GM19397 (cell line): ENCODE data around the gene RGMA.

Experiments
- ATAC-seq: cut with Tn5 transposase; IDR thresholded peaks from one replicate; pipeline ENCODE4 v1.9.1; 2021; ENCODE audit warnings: mild to moderate bottlenecking, moderate library complexity; ENCODE audit not compliant: unreplicated experiment

Gene RGMA

DNA sequence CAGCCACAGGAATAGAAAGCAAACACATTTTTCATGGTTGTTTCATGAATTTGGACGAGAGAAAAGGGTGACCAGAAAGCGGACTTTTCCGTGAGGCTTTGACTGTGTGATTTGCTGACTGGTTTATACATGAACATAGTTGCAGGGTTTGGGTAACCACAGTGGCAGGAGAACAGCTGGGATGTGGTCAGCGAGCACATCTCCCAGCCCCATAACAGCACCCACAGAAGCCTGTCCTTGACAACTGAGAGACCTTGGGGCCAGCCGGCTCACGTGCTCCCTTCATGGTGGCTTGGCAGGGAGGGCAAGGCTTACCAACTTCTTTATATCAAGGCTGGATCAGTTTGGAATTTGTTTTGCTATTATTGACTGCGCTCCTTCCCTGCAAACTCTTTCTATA is 13.2 kb upstream of the RGMA start:
- no peak for ATAC-seq

DNA sequence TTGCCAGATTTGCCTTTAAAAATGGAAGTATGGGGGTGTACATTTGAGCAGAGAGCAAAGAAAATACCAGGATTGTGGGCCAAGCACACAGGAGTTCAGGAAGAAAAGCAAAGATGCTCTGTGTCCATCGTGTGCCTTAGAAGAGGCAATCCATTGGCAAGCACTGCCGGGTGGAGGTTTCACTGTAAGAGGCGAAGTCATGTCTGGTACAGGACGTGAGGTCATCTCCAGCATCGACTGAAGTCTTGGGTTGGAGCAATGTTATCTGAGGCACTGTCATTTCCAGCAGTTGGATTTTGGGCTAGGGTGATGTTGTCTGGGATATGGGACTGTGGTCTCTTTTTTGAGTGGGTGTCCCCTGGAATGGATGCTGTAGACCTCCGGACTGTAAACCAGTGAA is 4.8 kb upstream of the RGMA start:
- ATAC-seq = no peak

DNA sequence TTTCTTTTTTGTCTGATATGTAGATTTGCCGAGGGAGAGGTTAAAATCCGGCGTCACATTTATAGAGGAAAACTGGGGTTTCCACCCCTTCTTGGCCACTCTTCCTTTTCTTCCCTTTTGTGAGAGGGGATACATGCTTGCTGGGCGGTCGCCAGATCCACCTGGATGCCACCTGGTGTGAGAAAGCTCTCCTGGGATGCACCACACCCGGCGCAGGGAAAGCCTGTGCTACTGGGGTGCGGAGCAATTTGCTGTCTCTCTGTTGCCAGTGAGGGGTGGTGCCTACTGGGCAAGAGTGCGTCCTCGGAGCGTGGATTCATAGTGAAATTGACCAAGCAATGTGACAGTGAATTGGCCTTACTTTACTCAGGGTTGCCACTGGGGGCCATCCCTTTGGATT is 2.5 kb upstream of the RGMA start:
- ATAC-seq = no peak

DNA sequence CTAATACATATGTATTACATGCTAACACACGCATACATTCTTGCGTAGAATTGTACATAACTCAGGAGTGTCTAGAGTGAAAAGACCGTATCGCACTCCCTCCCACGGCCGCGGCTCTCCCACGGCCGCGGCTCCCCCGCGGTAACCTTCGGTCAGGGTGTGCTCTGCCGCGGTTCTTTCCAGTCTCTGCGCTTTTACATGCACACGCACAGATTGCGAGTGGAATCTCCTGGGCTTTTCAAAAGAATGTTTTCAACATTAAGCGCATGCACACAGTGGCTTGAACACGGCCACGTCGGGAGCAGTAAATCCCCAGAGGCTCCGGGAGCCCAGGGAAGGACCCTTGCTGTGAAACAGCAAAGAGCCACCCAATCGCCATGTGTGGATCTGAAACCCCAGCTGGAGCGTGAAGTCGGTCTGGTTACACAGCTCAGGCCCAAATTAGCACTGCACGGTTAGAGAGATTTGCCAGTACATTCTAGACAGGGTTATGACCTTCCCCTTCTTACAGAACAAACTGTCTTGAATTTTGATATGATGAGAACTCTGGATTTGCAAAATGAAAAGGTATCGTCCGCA is 805 bp upstream of the RGMA start:
- ATAC-seq = no peak

DNA sequence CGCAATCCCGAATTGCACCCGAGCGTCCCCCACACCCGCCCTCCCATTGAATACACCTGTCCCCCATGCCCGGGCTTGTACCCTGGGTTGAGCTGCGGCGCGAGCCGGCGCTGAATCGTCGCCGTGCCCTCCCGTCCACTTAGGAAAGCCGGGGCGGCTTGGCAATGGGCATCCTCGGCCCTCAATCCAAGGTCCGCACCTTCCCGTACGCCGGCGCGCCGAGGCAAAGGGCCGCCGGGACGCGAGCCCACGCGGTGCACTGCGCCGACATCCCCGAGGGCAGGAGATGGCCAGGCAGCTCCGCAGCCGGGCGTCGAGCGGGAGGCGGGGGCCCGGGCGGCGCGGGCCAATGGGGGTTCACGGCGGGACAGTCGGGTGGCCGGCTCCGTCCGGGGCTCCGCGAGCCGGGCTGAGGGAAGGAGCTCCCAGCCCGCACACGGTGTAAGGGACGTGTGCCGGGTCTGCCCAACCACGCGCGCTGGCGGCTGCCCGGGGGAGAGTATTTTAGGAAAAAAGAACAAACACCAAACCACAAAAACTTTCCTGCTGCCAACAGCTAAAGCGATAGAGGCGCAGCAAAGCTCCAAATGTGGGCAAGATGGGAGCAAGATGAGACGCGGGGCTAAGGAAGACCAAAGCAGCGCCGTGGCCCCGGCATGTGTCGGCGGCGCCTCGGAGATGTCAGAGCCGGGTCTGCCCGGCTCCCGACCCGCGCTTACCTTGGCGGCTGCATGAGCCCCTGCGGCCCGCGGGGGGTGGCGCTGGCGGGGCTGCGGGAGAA is 621 bp downstream of the RGMA start:
- ATAC-seq = no peak

DNA sequence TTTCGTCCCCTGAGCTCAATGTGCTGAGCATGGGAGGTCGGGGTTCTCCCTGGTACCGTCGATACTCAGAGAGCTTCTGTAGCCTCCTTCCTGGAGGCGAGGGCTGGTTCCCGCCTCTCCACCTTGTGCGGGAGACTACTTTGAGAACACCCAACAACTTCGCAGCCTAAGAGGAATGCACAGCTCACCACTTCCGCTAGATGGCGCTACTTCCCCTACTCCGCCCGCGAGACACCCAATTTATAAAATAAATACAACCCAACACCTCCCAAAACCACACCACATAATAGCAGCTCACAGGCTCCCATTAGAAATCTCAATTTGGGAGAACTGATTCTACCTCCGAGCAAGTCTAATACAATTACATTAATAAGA is 1.2 kb downstream of the RGMA start:
- ATAC-seq = no peak

DNA sequence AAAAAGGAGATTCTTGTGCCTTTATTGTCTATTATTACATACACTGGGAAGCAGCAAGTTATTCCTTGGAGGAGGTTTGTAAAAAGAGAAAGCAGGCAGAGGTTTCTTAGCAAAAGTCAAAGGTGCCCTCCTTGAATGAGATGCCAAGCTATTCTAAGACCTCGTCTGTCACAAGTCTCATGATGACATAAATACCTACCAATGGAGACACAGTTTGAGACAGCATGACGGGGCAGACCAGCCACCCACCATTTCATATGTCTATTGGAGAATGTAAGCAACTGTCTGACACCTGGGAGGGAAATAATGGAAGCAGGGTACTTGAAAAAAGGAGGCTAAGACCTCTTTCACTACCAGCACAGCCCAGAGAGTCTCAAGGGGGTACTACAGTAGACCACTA is 2.2 kb downstream of the RGMA start:
- ATAC-seq = no peak

DNA sequence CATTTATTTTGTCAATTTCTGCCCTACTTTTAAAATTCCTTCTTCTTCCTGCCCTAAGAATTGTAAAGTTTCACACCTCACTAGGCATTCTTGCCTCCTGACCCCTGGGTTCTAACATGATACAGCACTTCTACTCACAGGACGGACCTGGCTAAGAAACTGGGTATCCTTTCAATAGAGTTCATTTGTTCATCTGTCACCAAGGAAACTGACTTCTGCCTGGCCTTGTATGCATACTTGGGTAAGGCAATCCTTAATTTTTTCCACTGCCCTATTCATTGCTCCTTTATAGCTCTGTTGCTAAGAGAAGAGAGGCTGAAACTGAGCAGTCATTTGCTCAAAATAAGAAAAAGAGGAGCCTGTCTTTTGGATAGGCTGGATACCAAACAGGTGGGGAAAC is 3.3 kb downstream of the RGMA start:
- no peak for ATAC-seq

DNA sequence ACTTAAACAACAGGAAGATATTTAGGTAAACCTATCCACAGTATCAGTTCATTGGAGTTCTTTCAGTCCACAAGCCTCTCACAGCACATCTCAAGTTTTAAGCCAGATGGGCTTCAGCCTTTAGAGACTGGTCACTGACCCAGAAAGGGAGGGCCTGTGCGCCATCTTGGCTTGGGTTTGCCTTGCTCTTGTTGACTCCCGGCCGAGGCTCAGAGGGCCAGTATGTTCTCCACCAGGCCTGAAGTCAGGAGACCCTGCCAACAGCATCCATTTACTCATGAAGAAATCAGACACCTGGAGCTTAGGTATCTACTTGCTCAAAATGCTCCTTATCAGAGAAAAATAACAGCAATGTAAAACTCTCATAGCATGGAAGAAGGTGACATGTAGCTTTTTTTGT is 6.2 kb downstream of the RGMA start:
- no peak for ATAC-seq

DNA sequence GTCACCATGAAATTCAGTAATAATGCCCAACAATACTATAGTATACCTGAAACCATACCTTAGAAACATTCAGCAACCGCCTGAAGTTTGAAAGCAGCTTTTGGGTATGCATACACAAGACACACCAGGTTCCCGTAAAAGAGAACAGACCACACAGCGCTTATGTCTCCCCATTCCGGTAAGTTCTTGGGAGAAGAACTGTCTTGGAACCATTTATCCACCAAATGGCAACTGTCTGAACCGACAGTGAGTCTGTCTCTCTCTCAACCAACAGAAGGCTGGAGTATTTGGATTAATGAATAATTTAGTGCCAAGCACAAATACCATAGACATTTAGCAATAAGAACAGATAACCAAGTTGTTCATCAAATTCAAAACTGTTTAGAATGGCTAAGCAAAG is 7.6 kb downstream of the RGMA start:
- no peak for ATAC-seq

DNA sequence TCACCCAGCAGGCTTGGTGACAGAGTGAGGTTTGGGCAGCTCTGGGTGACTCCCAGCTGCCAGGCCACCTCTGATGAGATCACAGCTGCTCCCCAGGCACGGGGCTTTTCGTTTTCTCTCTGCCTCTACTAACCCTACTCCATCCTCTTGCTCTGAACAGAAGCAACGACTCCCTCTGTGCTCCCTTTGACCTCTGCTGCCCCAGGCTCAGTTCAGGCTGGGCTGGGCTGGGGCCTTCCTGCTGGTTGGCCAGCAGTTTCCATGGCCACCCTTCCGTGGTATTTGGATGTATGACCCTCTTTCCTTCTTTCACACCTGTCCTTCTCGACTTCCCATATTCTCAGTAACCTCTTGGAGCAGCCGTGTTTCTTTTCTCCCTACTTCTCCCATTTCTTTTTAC is 8.6 kb downstream of the RGMA start:
- no peak for ATAC-seq

DNA sequence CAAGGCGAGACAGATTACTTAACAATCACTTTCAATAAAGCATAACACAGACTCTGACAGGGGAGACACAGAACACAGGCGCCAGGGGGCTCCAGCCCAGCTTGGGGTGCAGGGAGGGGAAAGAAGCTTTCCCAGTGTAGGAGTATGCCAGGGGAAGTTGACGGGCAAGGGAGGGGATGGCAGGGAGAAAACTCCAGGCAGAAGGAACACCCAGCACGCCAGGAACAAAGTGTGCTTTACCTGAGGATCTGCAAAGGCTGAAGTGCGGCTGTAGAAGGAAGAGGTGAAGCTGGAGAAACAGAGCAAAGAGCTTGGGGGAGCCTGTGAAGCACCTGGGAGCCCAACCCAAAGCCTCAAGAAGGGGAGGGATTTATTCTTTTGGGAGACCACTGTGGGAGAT is 12.1 kb downstream of the RGMA start:
- no peak for ATAC-seq

DNA sequence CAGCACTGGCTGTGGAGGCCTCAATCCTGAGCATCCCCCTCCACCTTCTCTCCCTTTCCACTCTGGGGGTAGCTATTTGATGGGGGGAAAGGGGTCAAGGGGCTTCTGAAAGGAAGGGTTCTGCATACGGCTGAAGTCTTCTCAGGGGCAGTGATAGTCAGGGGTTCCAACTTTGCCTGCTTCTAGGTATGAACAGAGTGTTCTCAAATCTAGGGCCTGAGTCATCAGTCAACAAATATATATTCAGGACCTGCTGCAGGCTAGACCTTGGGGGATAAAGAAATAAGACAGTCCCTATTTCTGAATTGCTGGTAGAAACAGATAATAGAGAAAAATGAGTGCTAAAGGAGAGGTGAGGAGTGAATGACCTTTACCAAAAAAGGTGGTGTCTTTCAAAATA is 12.8 kb downstream of the RGMA start:
- ATAC-seq = no peak

DNA sequence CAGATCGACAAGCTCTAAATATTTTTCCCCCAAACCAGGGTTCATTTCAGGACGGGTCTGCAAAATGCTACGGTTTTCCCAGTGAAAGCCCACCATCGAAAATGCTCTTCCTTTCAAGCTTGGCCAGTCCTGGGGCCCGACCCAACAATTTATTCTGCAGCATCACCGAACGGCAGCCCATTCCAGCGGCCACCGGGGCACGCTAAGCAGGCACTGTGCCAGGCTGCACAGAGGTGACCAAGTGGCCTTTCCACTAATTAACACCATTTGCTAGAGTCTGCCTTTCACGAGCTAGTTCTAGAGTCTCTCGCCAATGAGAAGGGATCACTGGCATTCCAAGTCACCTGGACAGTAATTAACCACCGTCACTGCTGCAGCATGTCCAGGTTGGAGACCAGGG is 14.4 kb downstream of the RGMA start:
- no peak for ATAC-seq

DNA sequence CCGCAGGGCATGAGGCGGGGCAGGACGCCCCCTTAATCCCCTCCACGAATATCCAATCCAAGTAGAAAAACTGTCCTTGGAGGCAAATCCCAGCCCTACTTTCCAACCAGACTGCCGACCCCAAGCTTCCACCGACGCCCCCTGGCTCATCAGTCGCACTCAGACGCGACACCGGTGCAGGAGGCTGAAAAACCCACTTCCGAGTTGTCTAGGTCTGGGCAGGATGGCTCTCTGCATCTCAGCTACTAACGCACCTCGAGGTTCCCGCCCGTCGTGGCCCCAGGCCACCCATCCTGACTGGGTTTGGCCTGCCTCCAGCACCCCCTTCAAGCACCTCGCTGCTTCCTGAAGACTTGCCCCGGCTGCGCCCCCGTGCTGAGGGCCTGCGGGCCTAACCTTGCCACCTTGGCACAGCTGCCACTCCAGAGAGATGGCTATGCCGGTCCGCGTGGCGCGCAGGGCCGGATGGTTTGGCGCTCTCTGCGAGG is 15.5 kb downstream of the RGMA start:
- ATAC-seq = no peak

DNA sequence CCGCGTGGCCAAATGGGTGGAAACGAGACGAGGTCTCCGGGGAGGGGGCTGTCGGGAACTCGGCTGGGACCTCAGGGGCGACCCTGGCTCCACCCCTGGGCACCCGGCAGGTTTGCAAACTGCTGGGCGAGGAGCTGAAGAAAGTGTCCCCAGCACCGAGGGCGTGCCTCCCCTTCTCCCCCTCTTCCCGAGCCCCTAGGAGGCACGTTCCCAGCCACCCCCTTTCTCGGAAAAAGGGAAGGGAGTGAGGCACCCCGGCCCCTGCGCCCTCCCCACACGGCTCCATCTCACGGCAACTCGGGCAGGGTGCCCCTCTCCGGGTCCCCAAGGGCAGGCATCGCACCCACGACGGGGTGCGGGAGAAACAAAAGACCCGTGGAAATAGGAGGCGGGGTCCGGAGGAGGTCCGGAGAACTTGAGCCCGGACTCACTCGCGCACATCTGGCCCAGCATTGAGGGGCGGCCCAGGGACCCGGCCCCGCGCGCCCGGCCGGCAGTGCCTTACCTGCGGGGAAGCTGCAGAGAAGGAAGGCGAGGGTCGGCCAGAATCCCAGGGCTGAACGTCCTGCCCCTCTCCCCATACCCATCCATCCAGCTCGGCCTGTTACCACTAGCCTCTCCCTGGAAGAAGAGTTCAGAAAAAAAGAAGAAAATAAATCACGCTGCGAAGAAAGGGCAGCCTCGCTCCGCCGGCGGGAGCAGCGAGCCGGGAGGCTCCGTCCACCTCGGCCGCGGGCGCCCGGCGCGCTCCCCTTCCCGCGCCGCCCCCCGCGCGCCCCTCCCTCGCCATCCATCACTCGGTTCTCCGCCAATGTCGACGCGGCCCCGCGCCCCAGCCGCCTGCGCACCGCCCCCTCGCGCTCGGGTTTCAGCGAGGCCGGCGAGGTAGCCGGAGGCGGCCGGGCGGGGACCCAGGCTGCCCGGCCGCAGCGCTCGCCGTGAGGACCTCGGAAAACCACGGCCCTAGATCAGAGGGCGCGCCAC is 16.3 kb downstream of the RGMA start:
- ATAC-seq = no peak

DNA sequence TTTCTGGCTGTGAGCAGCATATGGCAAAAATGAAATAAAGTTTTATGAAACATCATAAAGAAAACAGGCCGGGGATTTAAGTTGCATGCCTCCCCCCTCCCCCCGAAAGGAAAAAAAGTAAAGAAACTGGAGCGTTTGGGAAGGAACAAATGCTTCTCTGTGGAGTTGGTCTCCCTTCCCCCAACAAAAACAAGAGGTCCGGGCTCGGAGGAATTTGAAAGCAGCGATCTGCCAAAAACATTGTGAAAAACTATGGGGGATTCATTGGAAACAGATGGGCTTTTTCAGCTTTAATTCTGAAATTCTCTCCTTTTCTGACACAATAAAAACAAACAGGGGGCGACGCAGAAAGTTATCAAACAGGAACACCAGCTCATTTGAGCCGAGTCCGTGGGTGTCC is 17.0 kb downstream of the RGMA start:
- no peak for ATAC-seq

DNA sequence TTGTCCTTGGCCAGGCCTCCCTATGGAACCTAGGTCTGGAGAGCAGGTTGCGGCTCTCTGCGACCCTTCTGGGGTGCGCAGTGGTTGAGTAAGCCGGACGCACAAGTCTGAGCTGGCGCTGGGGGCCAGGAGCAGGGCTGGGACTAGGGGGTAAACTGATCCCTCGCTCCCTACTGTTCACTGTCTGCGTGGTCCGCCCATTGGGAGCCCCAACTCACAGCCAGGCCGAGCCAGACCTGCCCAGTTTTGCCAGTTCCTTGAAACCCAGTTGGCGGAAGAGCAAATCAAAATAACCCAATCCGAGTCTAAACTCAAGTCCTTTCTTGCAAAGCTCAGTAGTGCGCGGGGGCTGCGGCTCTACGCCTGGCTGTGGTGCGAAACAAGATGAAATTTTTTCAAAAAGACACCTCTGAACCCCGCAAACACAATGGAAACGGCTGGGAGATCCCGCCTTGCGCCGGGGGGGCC is 17.5 kb downstream of the RGMA start:
- ATAC-seq = no peak

DNA sequence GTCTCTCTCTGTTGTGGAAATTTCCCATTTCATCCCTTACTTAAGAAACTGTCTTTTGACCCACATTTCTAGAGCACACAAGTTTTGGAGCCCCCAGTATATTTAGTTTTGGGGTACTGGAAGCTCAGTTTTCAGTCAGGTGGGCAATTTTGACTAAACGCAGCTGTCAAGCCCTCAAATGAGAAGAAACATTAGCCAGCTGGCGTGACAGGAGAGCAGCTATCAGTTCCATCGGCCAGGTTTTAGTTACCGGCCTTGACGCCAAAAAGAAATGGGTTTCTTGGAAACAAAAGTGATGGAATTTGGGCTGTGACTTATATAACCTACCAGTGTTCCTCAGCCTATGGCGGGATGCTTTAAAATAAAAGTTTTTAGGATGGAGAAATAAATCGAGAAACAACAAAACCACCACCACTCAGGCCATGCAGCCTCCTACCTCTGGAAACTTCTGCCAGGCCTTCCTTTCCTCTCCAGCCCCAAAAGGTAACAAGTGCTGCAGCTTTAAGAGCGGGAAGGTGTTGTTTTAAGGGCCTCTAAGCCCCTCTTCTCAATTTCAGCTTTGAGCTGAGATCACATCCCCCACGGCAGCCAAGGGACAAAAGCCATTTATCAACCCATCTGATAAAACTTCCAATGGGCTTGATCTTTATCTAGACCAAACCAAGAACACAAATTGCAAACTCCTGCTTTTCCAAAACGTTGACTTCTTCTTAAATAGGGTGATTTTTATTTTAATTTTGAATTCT is 18.3 kb downstream of the RGMA start:
- no peak for ATAC-seq

DNA sequence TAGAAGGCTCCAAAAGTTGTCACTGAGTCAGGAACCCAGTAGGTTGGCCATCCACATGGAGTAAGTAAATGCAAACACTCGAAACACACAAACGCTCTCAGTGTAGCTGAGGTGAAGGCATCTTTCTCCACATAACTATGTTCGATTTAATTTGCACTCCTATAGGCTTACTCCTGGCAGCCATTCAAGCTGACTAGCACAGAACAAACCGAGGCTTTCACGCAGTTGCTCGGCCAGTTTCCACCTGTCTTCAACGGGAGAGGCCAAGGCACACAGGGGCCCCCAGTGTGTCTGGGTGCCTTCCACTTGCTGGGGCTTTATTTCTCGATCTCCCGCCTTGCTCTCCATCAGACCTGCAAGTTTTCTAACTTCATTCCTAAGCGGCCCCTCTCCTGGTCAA is 18.9 kb downstream of the RGMA start:
- ATAC-seq = no peak
